Chondrocyte (in vitro differentiated cells): ENCODE results near the gene CPEB4. TPM values are rescaled to one million over a fixed set of nuclear protein-coding genes. Genes with fewer than 3 reads are reported as not detected.

ENCODE experiments used
- DNase-seq: peaks from one replicate; pipeline ENCODE4 v3.0.0; 2021; ENCODE audit warnings: mixed read lengths, low spot score
- H3K27ac Mint-ChIP-seq: one replicate; pipeline ENCODE4 v1.8.0; 2021; ENCODE audit warnings: mild to moderate bottlenecking, moderate library complexity, mixed read lengths; ENCODE audit not compliant: unreplicated experiment
- H3K27me3 Mint-ChIP-seq: 2 replicates; pipeline ENCODE4 v1.8.0; 2021; ENCODE audit warnings: low read depth, mixed read lengths
- H3K36me3 Mint-ChIP-seq: 2 replicates; pipeline ENCODE4 v1.8.0; 2021; ENCODE audit warnings: low read depth, mixed read lengths
- H3K4me1 Mint-ChIP-seq: 2 replicates; pipeline ENCODE4 v1.8.0; 2021; ENCODE audit warnings: low read depth, mild to moderate bottlenecking, mixed read lengths
- H3K4me3 Mint-ChIP-seq: one replicate; pipeline ENCODE4 v1.8.0; 2021; ENCODE audit warnings: mild to moderate bottlenecking, moderate library complexity, mixed read lengths; ENCODE audit not compliant: unreplicated experiment
- H3K9me3 Mint-ChIP-seq: 2 replicates; pipeline ENCODE4 v1.8.0; 2021; ENCODE audit warnings: low read depth, mixed read lengths
- total RNA-seq: library from RNA; stranded (reverse); gene quantifications from 3 replicates; pipeline ENCODE4 v1.2.1, GENCODE V29; 2021
- TF ChIP-seq, protein P1 (sequence below): fragments of 200-600 bp; sonication (generic); IDR thresholded peaks from 2 replicates; pipeline ENCODE4 v1.5.0; 2021; ENCODE audit warnings: antibody characterized with exemption, mild to moderate bottlenecking, moderate library complexity

The CPEB4 gene
- total RNA-seq, 1 donor from 2014 or later, result 27.1 TPM

DNA sequence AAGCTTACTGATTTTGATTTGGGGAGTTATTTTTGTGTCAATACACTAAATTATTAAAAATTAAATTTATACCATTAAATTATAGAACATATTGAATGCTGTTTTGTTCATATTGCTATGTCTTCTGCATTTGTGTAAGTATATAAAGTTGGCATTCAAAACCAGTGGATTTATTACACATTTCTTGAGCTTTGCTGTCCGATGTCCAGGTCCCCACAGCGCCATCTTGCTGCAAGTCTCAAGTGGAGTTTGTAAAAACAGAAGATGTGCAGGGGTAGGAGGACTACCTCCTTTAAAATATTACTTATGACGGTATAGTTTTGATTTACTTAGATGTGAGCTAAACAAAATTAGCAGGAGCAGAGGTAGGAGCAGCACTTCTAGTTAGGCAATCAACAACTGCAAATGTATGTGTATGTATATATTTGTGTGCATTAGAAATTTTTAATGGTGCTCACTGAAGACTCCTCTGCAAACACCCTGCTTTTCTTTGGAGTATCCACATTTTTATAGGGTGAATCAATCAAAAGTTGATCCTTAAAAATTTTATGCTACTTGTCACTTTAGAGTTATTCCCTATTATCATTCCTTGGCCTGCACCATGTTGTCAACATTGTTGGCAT is 37.4 kb downstream of the CPEB4 start:
- H3K27me3 Mint-ChIP-seq, result no peaks in the 10 kb centered on the region
- H3K4me3 Mint-ChIP-seq, result no peak overlapping the region

DNA sequence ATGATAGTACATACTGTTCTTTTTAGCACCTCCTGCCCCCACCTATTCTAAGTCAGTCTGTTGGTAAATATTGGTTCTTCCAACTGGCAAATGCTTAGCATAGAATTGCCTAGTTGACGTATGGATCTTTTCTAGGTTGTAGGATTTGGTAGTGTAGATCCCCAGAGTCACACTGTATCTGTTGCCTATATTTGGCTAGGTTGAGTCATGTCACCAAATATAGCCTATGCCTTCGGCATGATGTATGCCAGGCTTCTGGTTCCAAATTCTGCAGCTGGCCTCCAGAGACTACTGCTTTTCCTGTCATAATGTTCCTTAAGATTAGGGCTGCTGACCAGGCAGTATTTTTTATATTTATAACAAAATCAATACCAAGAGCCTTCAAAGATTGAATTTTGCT is 38.2 kb downstream of the CPEB4 start:
- no peak overlapping the region for H3K4me3 Mint-ChIP-seq
- peaks cover 43% of the 10 kb centered on the region for H3K4me1 Mint-ChIP-seq
- DNase-seq, result no peak
- H3K27me3 Mint-ChIP-seq, result no peaks in the 10 kb centered on the region
- H3K9me3 Mint-ChIP-seq, result no peaks in the 10 kb centered on the region
- H3K36me3 Mint-ChIP-seq, result no peaks in the 10 kb centered on the region
- TF ChIP-seq, protein P1, sequence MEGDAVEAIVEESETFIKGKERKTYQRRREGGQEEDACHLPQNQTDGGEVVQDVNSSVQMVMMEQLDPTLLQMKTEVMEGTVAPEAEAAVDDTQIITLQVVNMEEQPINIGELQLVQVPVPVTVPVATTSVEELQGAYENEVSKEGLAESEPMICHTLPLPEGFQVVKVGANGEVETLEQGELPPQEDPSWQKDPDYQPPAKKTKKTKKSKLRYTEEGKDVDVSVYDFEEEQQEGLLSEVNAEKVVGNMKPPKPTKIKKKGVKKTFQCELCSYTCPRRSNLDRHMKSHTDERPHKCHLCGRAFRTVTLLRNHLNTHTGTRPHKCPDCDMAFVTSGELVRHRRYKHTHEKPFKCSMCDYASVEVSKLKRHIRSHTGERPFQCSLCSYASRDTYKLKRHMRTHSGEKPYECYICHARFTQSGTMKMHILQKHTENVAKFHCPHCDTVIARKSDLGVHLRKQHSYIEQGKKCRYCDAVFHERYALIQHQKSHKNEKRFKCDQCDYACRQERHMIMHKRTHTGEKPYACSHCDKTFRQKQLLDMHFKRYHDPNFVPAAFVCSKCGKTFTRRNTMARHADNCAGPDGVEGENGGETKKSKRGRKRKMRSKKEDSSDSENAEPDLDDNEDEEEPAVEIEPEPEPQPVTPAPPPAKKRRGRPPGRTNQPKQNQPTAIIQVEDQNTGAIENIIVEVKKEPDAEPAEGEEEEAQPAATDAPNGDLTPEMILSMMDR, result no peak
- peak overlapping the region; percentile 87 for H3K27ac Mint-ChIP-seq

More for the DNA sequence above, 37.4 kb downstream of the CPEB4 start:
- peak overlapping the region; percentile 24 for H3K27ac Mint-ChIP-seq
- no peak for DNase-seq
- TF ChIP-seq, protein P1, result peak; percentile 78
- peaks cover 43% of the 10 kb centered on the region for H3K4me1 Mint-ChIP-seq
- H3K9me3 Mint-ChIP-seq, result no peaks in the 10 kb centered on the region
- H3K36me3 Mint-ChIP-seq, result no peaks in the 10 kb centered on the region

DNA sequence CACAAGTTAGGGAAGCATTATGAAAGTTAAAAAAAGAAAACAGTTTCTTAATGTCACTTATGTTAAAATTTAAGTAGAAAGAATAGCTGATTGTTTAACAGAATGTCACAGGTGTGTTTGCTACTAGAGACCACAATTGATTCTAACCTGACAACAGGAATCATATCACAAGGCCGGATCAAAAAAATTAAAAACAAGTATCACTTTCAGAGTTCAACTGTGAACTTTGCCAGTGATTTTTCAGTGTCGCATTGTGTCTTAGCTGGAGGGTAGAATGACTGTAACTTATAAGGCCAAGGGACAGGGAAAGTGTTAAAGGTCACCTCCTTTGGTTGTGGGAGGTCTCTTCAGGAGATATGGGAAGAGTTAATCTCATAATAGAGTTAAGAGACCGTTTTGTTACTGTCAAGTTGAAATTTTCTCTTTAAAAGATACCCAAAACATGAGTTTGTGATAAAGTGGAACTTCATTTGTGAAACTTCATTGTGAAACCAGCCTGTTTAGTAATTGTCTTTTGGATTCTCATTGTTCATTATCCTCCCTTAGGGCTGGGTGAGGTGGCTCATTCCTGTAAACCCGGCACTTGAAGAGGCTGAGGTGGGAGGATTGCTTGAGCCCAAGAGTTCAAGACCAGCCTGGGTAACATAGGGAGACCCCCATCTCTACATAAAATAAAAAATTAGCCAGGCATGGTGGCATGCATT is 40.9 kb downstream of the CPEB4 start:
- H3K36me3 Mint-ChIP-seq, result no peaks in the 10 kb centered on the region
- H3K27ac Mint-ChIP-seq, result no peak overlapping the region
- H3K9me3 Mint-ChIP-seq, result no peaks in the 10 kb centered on the region

DNA sequence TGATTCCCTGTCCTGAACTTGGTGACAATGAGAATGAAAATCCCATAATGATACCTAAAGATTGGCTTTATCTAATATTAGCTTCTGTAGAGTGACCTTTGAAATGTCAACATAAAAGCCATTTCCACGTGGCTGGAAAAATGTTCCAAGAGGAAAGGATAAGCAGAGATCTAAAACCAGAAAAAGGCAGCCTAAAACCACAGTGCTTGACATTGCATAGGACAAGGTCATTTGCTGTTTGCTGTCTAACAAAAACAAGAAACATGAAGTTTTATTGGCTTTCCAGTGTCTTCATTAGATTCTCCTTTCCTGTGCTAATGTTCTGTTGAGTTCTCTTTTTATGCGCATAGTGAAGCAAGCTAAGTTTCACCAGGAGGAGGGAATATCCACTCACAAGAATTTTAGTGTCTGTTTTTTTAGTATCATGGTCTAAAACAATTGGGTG is 44.6 kb downstream of the CPEB4 start:
- no peaks in the 10 kb centered on the region for H3K36me3 Mint-ChIP-seq
- DNase-seq, result no peak
- peaks cover 12% of the 10 kb centered on the region for H3K4me1 Mint-ChIP-seq
- no peaks in the 10 kb centered on the region for H3K27me3 Mint-ChIP-seq
- H3K27ac Mint-ChIP-seq, result no peak overlapping the region
- no peak overlapping the region for H3K4me3 Mint-ChIP-seq
- H3K9me3 Mint-ChIP-seq, result no peaks in the 10 kb centered on the region
- TF ChIP-seq, protein P1, result no peak

More for the DNA sequence above, 40.9 kb downstream of the CPEB4 start:
- H3K4me3 Mint-ChIP-seq, result no peak overlapping the region
- DNase-seq, result no peak
- H3K4me1 Mint-ChIP-seq, result peaks cover 42% of the 10 kb centered on the region
- H3K27me3 Mint-ChIP-seq, result no peaks in the 10 kb centered on the region
- TF ChIP-seq, protein P1, result no peak

DNA sequence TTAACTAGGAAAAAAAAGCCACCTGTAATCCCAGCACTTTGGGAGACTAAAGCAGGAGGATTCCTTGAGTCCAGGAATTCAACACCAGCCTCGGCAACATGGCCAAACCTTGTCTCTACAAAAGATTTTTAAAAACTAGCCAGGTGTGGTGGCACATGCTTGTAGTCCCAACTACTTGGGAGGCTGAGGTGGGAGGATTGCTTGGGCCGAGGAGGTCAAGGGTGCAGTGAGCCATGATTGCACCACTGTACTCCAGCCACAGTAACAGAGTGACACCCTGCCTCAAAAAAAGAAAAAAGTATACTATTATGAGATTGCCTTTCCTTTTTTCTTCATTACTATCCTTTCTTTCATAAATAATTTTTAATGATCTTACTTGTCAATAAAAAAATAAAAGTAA is 45.8 kb downstream of the CPEB4 start:
- no peak overlapping the region for H3K4me3 Mint-ChIP-seq
- peaks cover 2% of the 10 kb centered on the region for H3K36me3 Mint-ChIP-seq
- no peak overlapping the region for H3K27ac Mint-ChIP-seq
- H3K4me1 Mint-ChIP-seq, result peaks cover 8% of the 10 kb centered on the region
- no peaks in the 10 kb centered on the region for H3K27me3 Mint-ChIP-seq
- no peaks in the 10 kb centered on the region for H3K9me3 Mint-ChIP-seq
- TF ChIP-seq, protein P1, result no peak
- no peak for DNase-seq
